Right lobe of liver (tissue), 6 donors: ENCODE measurements around the gene SULF2. TPM values are rescaled to one million over a fixed set of nuclear protein-coding genes. Genes with fewer than 3 reads are reported as not detected.

Experiments
- ATAC-seq, 4 donors: fragments of 200-7000 bp; cut with Tn5 transposase; one replicate each; pipeline ENCODE4 v1.9.1; 2020; ENCODE audit warnings: mild to moderate bottlenecking in 4 of 4, moderate library complexity in 4 of 4
- DNase-seq, 3 donors: peaks; one replicate each; pipeline ENCODE4 v3.0.0-alpha.2; 2020
- H3K27ac ChIP-seq, 3 donors: fragments of 200-600 bp; one replicate each; pipeline ENCODE4 v1.8.0; 2022
- H3K27me3 ChIP-seq, 2 donors: fragments of 200-600 bp; one replicate each; pipeline ENCODE4 v1.8.0; 2022
- H3K36me3 ChIP-seq, 4 donors: fragments of 200-600 bp; sonication (generic) in 1 of 4; one replicate each; pipeline versions ENCODE4 v1.5.1 to v1.8.0; 2017 to 2022; ENCODE audit warnings: control low read depth in 1 of 4
- H3K4me1 ChIP-seq, 4 donors: fragments of 200-600 bp; sonication (generic) in 1 of 4; one replicate each; pipeline versions ENCODE4 v1.5.1 to v1.8.0; 2017 to 2022; ENCODE audit warnings: control low read depth in 1 of 4
- H3K4me3 ChIP-seq, 3 donors: fragments of 200-600 bp; one replicate each; pipeline ENCODE4 v1.8.0; 2022
- H3K9me3 ChIP-seq, 4 donors: fragments of 200-600 bp; sonication (generic) in 1 of 4; one replicate each; pipeline versions ENCODE4 v1.5.1 to v1.8.0; 2017 to 2022; ENCODE audit warnings: control low read depth in 1 of 4
- POLR2A ChIP-seq: fragments of 450-650 bp; IDR thresholded peaks from one replicate; pipeline ENCODE4 v1.6.1; 2017; ENCODE audit warnings: antibody characterized with exemption, mild to moderate bottlenecking
- WGBS: methylation state at CpG from one replicate; pipeline ENCODE4 v1.1.6; 2018; ENCODE audit warnings: low coverage, low lambda C conversion rate; ENCODE audit not compliant: insufficient coverage; ENCODE audit errors: missing lambda C conversion rate; 5-methylcytosine and 5-hydroxymethylcytosine counted together
- intact Hi-C, 2 donors: fragments of 100-400 bp; cut with DNase I; formaldehyde crosslinking; loops; one replicate each; pipeline versions ENCODE4 v1.11.2 to v1.14.1; 2022
- total RNA-seq, 6 experiments: library from RNA; depleted of rRNA in 2 of 6; stranded (reverse); fragments of >200 nt in 2 of 6; fragmentation: NEBNext Ultra II Directional in 3 of 6; extraction: Animal tissue kit (Norgen Biotek cat#: 25700) in 3 of 6; gene quantifications; one replicate each; pipeline versions ENCODE4 v1.1.0 to v1.2.4, GENCODE V29; 2016 to 2023
- TF ChIP-seq, protein P1 (sequence below), 4 donors: fragments of 200-600 bp in 3 of 4; fragments of 450-650 bp in 1 of 4; IDR thresholded peaks; one replicate each; pipeline versions ENCODE4 v1.5.1 to v1.8.0; 2016 to 2022; ENCODE audit warnings: antibody characterized with exemption in 4 of 4, mild to moderate bottlenecking in 2 of 4
- donor health status: DM: no; HTN: yes; CAD: no.
- donor health status: DM: no; HTN: no; CAD: no.
- donor health status: DM: no; HTN: no; CAD: no.
- donor health status: DM: no; HTN: yes; CAD: no.
- donor health status: DM: no; HTN: yes; CAD: no.

SULF2 gene
- total RNA-seq, 6 experiments from 2014 or later: 6.1 to 92.0 (median 48.3) TPM

DNA sequence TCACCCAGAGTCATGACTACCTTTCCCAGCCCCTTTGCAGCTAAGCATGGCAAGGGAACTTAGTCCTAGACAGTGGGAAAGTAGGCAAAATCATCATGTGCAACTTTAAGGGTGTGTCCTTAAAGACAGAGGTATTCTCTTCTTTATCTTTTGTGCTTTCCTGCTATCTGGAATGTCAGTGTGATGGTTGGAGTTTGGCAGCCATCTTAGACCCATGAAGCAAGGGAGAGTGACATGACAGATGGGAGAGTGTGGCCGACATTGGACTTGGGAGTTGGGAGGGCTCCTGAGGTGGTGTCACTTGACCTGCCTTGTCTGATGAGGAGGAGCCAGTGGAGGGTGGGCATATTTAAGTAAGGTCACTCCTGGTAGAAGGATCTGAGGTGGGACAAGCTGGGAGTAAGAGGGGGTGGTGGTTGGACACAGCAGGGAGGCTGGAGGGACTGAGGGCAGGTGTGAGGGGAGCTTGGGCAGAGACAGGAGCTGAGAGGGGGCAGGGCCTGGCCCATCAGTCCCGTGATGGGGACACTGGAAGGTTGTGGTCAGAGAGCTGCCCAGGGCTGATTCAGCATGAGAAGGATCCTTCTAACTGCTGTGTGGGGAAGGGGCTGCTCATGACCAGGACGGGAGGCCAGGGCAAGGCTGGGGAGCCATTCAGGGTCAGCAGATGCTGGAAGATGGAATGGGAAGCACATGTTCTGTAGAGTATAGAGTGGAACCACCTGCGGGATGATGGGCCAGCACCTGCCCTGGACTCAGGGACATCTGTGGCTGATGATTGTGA lies 29.5 kb upstream of the SULF2 start:
- intact Hi-C loops: no loop called here
- 56% methylated on average over 2 of the region's 4 CpGs for WGBS
- ATAC-seq: no peak
- no peaks in the 10 kb centered on the region for H3K4me1 ChIP-seq
- H3K36me3 ChIP-seq: no peaks in the 10 kb centered on the region
- no peaks in the 10 kb centered on the region for H3K9me3 ChIP-seq
- no peak for DNase-seq
- no peak overlapping the region for H3K27ac ChIP-seq
- no peak for TF ChIP-seq POLR2A
- TF ChIP-seq, protein P1, sequence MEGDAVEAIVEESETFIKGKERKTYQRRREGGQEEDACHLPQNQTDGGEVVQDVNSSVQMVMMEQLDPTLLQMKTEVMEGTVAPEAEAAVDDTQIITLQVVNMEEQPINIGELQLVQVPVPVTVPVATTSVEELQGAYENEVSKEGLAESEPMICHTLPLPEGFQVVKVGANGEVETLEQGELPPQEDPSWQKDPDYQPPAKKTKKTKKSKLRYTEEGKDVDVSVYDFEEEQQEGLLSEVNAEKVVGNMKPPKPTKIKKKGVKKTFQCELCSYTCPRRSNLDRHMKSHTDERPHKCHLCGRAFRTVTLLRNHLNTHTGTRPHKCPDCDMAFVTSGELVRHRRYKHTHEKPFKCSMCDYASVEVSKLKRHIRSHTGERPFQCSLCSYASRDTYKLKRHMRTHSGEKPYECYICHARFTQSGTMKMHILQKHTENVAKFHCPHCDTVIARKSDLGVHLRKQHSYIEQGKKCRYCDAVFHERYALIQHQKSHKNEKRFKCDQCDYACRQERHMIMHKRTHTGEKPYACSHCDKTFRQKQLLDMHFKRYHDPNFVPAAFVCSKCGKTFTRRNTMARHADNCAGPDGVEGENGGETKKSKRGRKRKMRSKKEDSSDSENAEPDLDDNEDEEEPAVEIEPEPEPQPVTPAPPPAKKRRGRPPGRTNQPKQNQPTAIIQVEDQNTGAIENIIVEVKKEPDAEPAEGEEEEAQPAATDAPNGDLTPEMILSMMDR (IDR thresholded peaks at IDR 0.05): no peak
- H3K27me3 ChIP-seq: no peaks in the 10 kb centered on the region
- no peak overlapping the region for H3K4me3 ChIP-seq

DNA sequence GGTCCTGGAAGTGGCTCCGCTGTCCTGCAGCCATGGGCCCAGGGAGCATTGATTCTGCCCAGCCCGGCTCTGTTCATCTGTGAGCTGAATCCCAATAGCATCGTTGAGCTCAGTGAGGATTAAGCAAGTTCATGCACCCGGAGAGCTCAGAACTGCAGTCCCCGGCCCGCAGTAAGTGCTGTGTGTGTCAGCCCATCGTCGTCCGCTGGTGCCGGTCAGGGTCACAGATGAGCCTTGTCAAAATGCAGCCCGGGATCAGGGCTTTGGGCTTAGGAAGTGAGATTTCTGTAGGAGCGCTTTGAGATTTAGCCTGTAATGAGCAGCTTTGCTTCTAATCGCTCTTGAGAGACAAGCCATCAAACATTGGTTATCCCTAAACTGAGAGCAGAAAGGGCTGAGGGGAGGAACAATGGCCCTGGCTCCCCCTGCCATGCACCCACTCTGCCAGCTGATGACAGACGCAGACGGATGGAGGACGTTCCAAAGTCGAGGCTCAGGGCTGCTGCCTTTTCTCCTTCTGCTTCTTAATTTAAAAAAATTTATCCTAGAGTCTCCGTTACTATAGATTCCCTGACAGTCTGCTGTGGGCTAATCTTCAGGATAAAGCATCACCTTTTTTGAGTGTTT lies 25.6 kb upstream of the SULF2 start:
- Histone ChIP-seq H3K27me3 (no peaks in the 10 kb centered on the region), H3K36me3 (no peaks in the 10 kb centered on the region), H3K27ac (no peak overlapping the region), H3K4me1 (no peaks in the 10 kb centered on the region), H3K4me3 (no peak overlapping the region), H3K9me3 (no peaks in the 10 kb centered on the region)
- TF ChIP-seq POLR2A: no peak
- TF ChIP-seq, protein P1 (IDR thresholded peaks at IDR 0.05): no peak
- DNase-seq (no peak), ATAC-seq (no peak)
- intact Hi-C loops: no loop called here
- WGBS: 39% methylated on average over 6 of the region's 18 CpGs

DNA sequence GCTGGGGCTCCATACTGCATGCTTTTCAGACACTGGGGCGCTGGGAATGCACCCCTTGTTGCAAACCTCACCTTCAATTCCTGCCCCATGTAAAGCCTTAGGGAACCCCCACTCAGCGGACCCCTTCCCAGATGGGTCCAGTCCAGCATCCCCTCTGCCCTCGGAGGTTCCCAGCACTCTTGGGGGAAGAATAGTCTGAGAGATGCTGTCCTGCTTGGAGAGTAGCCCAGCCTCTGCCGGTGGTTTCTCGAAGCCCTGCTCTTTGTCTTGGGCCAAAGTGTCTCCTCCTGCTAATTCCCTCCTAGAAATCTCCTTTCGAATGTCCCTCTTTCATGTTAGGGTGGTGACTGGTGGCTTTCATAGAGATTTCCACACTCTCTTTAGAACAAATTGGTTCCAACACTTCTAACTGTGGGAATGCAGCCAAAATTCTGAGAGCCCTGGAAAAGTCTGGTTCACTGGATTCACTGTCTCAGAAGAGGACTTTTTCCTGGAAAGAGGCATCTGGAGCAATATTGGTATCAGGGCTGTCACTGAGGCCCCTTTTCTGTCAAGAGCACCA lies 24.9 kb upstream of the SULF2 start:
- 65% methylated on average over 5 of the region's 6 CpGs for WGBS
- no peak overlapping the region for H3K4me3 ChIP-seq
- H3K36me3 ChIP-seq: no peaks in the 10 kb centered on the region
- no peak overlapping the region for H3K27ac ChIP-seq
- no peak for TF ChIP-seq POLR2A
- TF ChIP-seq, protein P1 (IDR thresholded peaks at IDR 0.05): no peak
- no peaks in the 10 kb centered on the region for H3K27me3 ChIP-seq
- no peak for ATAC-seq
- no peaks in the 10 kb centered on the region for H3K9me3 ChIP-seq
- H3K4me1 ChIP-seq: no peaks in the 10 kb centered on the region
- intact Hi-C loops: no loop called here
- no peak for DNase-seq

DNA sequence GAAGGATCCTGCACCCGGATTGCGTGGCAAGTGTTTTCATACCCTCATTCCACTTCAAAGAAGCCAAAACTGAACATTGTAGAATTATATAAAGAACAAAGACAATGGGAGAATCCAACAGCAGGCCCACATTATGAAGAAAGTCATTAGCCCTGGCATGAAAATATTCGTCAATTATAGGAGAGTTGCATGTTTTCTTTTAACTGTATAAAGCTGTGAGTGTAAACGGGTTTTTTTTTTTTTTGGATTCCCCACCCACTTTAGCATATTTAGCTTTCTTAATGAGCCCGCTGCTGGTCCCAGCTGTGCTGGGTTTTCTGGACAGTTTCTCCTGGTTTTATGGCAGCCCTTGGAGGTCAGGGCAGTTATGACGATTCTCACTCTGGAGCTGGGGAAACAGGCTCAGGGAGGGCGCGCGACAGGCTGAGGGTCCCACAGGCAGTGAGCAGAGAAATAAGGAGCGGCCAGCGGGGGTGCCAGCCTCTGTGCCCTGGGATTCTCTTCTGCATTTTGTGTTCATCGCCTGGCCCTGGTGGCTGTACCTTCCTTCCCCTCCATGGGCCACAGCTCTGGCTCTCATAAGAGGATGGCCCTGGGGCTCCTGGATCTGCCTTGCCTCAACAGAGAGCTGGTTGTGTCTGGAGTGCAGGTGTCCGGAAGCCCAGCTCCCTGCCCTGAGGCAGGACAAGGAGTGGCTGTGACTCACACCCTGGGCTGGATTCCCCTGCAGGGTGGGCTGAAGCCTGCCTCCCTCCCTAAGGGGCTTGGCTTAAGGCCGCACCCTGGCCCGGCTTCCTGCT lies 24.1 kb upstream of the SULF2 start:
- Histone ChIP-seq H3K4me3 (no peak overlapping the region), H3K36me3 (no peaks in the 10 kb centered on the region), H3K4me1 (no peaks in the 10 kb centered on the region), H3K27me3 (no peaks in the 10 kb centered on the region), H3K27ac (no peak overlapping the region), H3K9me3 (no peaks in the 10 kb centered on the region)
- WGBS: 53% methylated on average over 5 of the region's 15 CpGs
- ATAC-seq: no peak
- TF ChIP-seq, protein P1 (IDR thresholded peaks at IDR 0.05): no peak
- TF ChIP-seq POLR2A: no peak
- no peak for DNase-seq
- intact Hi-C loops: no loop called here
